Measurements from ENCODE around the gene NEURL1B.

The NEURL1B gene

DNA sequence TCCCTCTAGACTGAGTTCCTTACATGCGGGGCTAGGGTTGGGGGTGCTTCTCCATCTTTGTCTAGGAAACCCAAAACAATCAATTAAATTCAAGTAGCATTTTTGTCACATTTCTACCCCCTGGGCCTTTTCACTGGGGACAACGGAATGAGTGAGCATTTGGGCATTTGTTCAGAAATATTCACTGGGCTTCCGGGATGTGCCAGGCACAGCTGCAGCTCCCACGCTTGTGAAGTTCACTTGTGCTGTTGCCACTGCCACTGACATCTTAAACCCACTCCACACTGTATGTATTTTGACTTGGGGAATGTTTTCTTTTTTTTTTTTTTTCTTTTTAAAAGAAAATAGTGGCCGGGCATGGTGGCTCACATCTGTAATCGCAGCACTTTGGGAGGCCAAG lies 98.3 kb downstream of the NEURL1B start:
- TF ChIP-seq CTCF (conservative IDR thresholded peaks at IDR 0.05; ENCODE audit: low read depth, low read length): no peak
- H3K4me3 ChIP-seq (ENCODE audit: low read length): no peak overlapping the region
- DNase-seq (ENCODE audit: low read depth): no peak

GRCh38 chr5:172740428-172741205 lies 99.6 kb downstream of the NEURL1B start:
- TF ChIP-seq CTCF (conservative IDR thresholded peaks at IDR 0.05; ENCODE audit: low read depth, low read length): no peak
- DNase-seq (ENCODE audit: low read depth): peak; percentile 98
- H3K4me3 ChIP-seq (ENCODE audit: low read length): no peak overlapping the region
